ENCODE measurements around the gene FAM13C.
A peak's percentile ranks its signal among the peaks of the same experiment; 100 is the strongest.
"Not testable (repeated sequence)": the region's sequence is repeated elsewhere in the genome, so short reads cannot be mapped to it uniquely, and the experiment has no call there.

The FAM13C gene

DNA sequence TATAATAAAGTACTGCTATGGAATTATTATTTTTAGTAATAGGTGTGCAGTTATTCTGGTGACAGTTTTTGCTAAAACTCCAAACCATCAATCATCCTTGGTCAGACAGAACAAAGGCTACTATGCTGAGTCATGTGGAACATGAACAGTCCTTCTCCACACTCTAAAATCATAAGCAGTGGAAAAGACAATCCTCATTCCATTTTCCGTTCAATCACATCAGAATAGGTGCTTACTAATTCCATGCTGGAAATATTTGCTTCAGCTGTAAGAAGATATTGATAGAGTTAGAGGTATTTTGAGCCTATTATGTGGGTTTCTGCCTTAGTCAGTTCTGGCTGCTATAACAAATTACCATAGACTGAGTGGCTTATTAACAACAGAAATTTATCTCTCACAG lies 82.9 kb downstream of the FAM13C start:
- no peak for DNase-seq (ENCODE audit: low read depth)

GRCh38 chr10:59276919-59277318 lies 85.4 kb downstream of the FAM13C start:
- no peak for DNase-seq (ENCODE audit: low read depth)

GRCh38 chr10:59276133-59276532 lies 86.2 kb downstream of the FAM13C start:
- DNase-seq (ENCODE audit: low read depth), result no peak

- no peak for DNase-seq (ENCODE audit: low read depth)
Measured at GRCh38 chr10:59273445-59273844, 88.9 kb downstream of the FAM13C start.

GRCh38 chr10:59272061-59272460 lies 90.3 kb downstream of the FAM13C start:
- DNase-seq (ENCODE audit: low read depth), result no peak

GRCh38 chr10:59271160-59271559 lies 91.2 kb downstream of the FAM13C start:
- no peak for DNase-seq (ENCODE audit: low read depth)

GRCh38 chr10:59270492-59270891 lies 91.9 kb downstream of the FAM13C start:
- DNase-seq (ENCODE audit: low read depth), result no peak

- no peak for DNase-seq (ENCODE audit: low read depth)
Measured at GRCh38 chr10:59269651-59270050, 92.7 kb downstream of the FAM13C start.

DNA sequence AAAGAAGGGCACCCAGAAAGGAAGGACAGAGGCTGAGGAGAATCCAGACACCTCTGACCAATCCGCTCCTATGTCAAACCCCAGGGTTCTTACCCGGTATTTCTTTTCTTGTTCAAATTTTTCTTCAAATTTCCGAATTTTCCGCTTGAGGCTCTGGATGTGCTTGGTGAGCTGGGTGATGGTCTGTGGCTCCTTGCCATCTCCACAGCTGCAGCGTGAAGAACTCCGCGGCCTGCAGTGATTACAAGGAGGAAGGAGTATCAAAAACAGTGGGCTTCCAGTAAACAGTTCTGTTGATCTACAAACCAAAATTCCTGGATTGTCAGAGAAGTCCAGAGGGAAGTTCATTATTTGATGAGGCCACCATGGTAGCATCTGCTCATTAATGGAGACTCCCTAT lies 93.9 kb downstream of the FAM13C start:
- no peak for DNase-seq (ENCODE audit: low read depth)

DNA sequence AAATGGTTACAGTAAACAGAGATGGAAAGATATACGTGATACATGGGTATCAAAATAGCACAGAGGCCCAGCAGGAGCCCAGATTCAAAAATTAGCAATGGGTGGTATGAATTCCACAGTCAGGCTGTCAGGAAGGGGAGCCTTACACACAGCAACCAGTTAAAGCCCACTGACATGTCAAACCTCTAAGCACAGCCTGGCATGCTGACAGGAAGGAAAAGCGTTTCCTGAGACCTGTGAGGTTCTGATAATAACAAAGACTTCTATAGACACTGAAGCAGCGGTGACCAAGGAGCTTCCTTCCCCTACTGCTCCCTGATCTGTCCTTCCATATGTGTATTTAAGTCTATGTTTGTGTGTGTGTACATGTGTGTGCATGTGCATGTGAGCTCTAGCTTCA lies 96.0 kb downstream of the FAM13C start:
- DNase-seq (ENCODE audit: low read depth), result no peak

- DNase-seq (ENCODE audit: low read depth), result no peak
Measured at GRCh38 chr10:59265141-59265540, 97.2 kb downstream of the FAM13C start.

GRCh38 chr10:59258890-59259289 lies 103.5 kb downstream of the FAM13C start:
- DNase-seq (ENCODE audit: low read depth), result no peak

GRCh38 chr10:59257224-59257623 lies 105.1 kb downstream of the FAM13C start:
- no peak for DNase-seq (ENCODE audit: low read depth)

DNA sequence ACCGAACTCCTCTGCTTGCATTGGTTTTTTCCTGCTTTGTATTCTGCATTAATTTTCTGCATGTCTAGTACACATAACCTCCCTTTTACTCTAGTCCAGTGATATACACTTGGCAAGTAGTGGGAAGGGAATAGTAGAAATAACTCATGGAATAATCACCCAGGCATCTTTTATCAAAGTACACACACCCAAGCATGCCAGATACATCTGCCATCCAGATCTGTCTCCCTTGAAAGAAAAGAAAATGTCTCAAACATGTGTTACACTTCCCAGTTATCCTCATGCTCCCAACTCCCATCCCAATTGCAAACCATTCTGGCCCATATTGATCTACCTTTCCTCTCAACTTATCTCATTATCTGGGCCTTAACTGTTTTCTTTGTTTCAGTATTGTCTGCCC lies 106.9 kb downstream of the FAM13C start:
- DNase-seq (ENCODE audit: low read depth), result no peak

DNA sequence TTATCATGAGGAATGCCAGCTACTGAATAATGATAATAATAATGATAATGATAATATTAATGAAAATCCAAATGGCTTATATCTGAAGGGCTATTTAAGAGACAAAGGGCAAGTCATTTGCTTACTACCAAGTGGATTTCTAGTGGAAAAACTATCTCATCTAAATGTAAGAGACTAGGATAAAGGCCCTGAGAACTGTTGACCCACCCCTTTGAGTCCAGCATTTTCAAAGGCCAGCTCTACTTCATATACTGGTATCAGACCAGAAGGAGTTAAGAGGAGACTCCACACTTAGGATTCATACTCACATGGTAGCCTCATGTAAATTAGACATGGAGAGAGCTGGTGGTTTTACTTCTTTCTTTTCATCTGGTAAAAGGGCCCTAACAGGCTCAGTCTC lies 109.9 kb downstream of the FAM13C start:
- DNase-seq (ENCODE audit: low read depth), result no peak

- no peak for DNase-seq (ENCODE audit: low read depth)
Measured at GRCh38 chr10:59245686-59246085, 116.7 kb downstream of the FAM13C start.

GRCh38 chr10:59244871-59245270 lies 117.5 kb downstream of the FAM13C start:
- DNase-seq (ENCODE audit: low read depth), result no peak

DNA sequence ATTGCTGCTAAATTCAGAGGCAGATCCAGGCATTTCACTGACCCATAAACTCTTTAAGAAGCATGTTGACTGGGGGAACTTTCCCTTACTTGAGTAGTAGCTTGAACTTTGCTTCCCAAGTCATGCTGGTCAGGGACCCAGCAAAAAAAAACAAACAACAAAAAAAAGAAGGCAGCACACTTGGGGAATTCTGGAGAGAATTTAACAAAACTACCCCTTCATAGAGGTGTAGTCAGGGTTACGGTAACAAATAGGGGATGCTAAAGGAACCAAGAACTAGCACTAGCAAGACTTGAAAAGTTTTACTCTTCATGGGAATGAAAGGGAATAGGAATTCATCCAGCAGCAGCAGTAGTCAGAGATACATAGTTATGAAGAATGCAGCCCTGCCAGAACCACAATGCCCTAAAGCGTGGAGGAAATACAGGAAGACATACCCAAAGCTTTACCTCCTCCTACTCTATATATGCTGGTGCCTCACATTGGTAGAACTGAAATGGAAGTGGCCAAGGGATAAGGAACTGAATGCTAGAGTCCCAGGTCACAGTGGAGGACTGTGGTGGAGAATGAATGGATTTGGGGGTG lies 118.6 kb downstream of the FAM13C start:
- DNase-seq (ENCODE audit: low read depth), result no peak

GRCh38 chr10:59242991-59243390 lies 119.4 kb downstream of the FAM13C start:
- DNase-seq (ENCODE audit: low read depth), result no peak

DNA sequence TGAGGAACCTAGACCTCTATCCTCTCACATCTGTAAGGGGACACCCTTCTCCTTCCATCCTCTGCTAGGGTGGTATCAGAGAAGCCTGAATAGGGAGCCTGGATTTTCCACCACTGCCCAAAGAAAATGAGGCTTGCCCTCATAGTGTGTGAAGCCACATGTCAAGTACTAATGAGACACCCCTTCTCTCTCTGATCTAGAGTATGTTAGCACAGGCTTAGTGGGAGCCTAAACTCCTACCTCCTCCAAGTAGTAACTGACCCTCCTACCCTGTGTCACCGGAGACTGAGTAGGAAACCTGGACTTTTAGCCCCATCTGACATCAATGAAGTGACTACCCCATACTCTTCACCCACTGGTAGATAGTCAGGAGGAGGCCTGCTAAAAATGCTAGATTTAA lies 120.3 kb downstream of the FAM13C start:
- no peak for DNase-seq (ENCODE audit: low read depth)

DNA sequence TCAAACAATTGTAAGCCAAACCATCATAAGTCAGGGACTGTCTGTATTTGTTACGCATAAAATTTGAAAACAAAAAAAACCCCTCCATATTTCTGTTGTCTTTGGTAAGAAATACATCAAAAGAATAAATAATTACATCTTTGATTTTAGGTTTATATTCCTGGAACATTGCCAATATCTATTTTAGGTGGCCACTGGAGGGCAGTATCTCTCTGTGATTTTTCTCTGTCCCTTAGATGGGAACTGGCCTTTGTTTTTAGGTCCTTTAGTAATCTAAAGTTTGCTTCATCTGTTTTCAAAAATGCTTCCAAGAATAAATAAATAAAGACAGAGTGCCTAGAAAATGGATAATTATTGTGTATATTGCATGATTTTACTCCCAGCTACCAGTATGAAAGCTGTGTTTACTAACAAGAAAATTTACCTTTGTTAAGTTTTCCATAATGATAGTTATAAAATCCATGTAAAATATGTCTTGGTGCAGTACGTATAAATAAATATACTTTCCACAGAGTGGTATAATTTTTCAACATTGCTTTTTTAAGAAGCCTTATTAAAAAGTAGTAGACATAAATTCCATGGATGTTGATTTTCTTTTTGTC lies 121.7 kb downstream of the FAM13C start:
- DNase-seq (ENCODE audit: low read depth), result peak; percentile 31

DNA sequence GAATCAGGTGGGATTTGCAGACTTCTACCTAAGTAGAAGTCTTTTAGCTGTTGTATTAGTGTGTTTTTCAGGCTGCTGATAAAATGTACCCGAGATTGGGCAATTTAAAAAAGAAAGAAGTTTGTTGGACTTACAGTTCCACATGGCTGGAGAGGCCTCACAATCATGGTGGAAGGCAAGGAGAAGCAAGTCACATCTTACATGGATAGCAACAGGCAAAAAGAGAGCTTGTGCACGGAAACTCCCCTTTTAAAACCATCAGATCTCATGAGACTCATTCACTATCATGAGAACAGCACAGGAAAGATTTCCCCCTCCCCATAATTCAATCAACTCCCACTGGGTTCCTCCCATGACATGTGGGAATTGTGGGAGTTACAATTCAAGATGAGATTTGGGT lies 123.2 kb downstream of the FAM13C start:
- not testable (repeated sequence) for DNase-seq (ENCODE audit: low read depth)

GRCh38 chr10:59237775-59238174 lies 124.6 kb downstream of the FAM13C start:
- no peak for DNase-seq (ENCODE audit: low read depth)

DNA sequence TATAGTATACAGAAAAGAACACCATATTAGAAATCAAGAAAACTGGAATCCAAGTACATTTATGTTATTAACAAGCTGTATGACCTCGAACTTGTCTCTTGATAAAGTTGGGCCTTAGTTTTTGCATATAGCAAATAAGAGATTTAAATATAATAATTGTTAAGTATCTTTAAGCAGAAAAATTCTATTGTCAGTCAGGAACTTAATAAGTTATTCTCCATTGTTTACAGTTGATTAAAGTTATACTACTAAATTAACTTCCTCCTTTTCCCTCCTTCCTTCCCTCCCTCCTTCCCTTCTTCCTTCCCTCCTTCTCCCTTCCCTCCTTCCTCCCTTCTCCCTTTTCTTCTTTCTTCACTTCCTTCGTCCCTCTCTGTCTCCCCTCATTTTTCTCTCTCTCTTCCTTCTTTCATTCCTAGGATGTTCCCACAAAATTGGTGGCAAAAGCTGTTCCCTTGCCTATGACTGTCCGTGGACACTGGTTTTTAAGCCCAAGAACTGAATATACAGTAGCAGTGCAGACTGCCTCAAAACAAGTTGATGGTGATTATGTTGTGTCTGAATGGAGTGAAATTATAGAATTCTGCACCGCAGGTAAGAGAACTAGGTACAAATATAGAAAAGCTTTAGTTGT lies 126.2 kb downstream of the FAM13C start:
- no peak for DNase-seq (ENCODE audit: low read depth)
